Fibroblast of upper back skin (primary cell): ENCODE data around the gene FUT2.
"Not testable (repeated sequence)": the region's sequence is repeated elsewhere in the genome, so short reads cannot be mapped to it uniquely, and the experiment has no call there.

ENCODE experiments used
- DNase-seq: peaks from one replicate; pipeline ENCODE4 v3.0.0-alpha.2; 2013

Gene FUT2

GRCh38 chr19:48695743-48696352 is at the start of gene FUT2:
FUT2 (plus strand) TSS chr19:48695971; CDS start chr19:48702957, 6,986 bp downstream.
- no peak for DNase-seq

GRCh38 chr19:48646001-48646721 is 49.6 kb upstream of the FUT2 start, which contains the start of gene CA11:
CA11 (minus strand) TSS chr19:48646187; CDS start chr19:48645632, 555 bp downstream.
- peak; percentile 76 for DNase-seq

GRCh38 chr19:48646722-48647216 is 49.0 kb upstream of the FUT2 start:
- no peak for DNase-seq

GRCh38 chr19:48648134-48648533 is 47.6 kb upstream of the FUT2 start:
- DNase-seq: no peak

GRCh38 chr19:48650974-48651682 is 44.6 kb upstream of the FUT2 start:
- no peak for DNase-seq

GRCh38 chr19:48651683-48652048 is 44.1 kb upstream of the FUT2 start:
- no peak for DNase-seq

- DNase-seq: no peak
Measured at GRCh38 chr19:48654299-48655059, 41.3 kb upstream of the FUT2 start.

GRCh38 chr19:48656840-48657474 is 38.8 kb upstream of the FUT2 start:
- peak; percentile 82 for DNase-seq

GRCh38 chr19:48657828-48658227 is 37.9 kb upstream of the FUT2 start:
- not testable (repeated sequence) for DNase-seq

- no peak for DNase-seq
Measured at GRCh38 chr19:48658483-48658882, 37.3 kb upstream of the FUT2 start.

GRCh38 chr19:48659768-48660167 is 36.0 kb upstream of the FUT2 start:
- no peak for DNase-seq

GRCh38 chr19:48660852-48661710 is 34.7 kb upstream of the FUT2 start:
- peak; percentile 86 for DNase-seq

GRCh38 chr19:48661711-48662090 is 34.1 kb upstream of the FUT2 start:
- no peak for DNase-seq

- DNase-seq: no peak
Measured at GRCh38 chr19:48663667-48664066, 32.1 kb upstream of the FUT2 start.

- DNase-seq: no peak
Measured at GRCh38 chr19:48664476-48664875, 31.3 kb upstream of the FUT2 start.

GRCh38 chr19:48665786-48666185 is 30.0 kb upstream of the FUT2 start:
- DNase-seq: no peak

- DNase-seq: no peak
Measured at GRCh38 chr19:48668332-48668731, 27.4 kb upstream of the FUT2 start.

GRCh38 chr19:48668761-48669160 is 27.0 kb upstream of the FUT2 start:
- no peak for DNase-seq

GRCh38 chr19:48669903-48670668 is 25.7 kb upstream of the FUT2 start:
- no peak for DNase-seq

- no peak for DNase-seq
Measured at GRCh38 chr19:48670699-48671445, 24.9 kb upstream of the FUT2 start.
